GM23338 (cell line): ENCODE data around the gene MCC. TPM values are rescaled to one million over a fixed set of nuclear protein-coding genes. Genes with fewer than 3 reads are reported as not detected.

Source experiments
- ATAC-seq: fragments of 200-7000 bp; cut with Tn5 transposase; 3 replicates; pipeline ENCODE4 v1.9.1; 2020
- DNase-seq: peaks from one replicate; pipeline ENCODE4 v3.0.0-alpha.2; 2015; ENCODE audit warnings: low spot score
- H2AFZ ChIP-seq: fragments of 200-600 bp; sonication (generic); 2 replicates; pipeline ENCODE4 v1.8.0; 2016; ENCODE audit warnings: antibody characterized with exemption, mild to moderate bottlenecking, moderate library complexity
- H3F3A ChIP-seq: fragments of 200-600 bp; sonication (generic); replicated peaks from 2 replicates; pipeline ENCODE4 v1.8.0; 2017; ENCODE audit warnings: antibody characterized with exemption, mixed run types, low read depth
- H3K27ac ChIP-seq: fragments of 200-600 bp; sonication (generic); 2 replicates; pipeline ENCODE4 v1.6.1; 2016; ENCODE audit warnings: low read depth
- H3K27me3 ChIP-seq: fragments of 200-600 bp; sonication (generic); 2 replicates; pipeline ENCODE4 v1.8.0; 2016; ENCODE audit warnings: mild to moderate bottlenecking, mixed run types, moderate library complexity; ENCODE audit not compliant: insufficient read depth
- H3K36me3 ChIP-seq: fragments of 200-600 bp; sonication (generic); 2 replicates; pipeline ENCODE4 v1.8.0; 2016; ENCODE audit warnings: mild to moderate bottlenecking; ENCODE audit not compliant: insufficient read depth
- H3K4me1 ChIP-seq: fragments of 200-600 bp; sonication (generic); 2 replicates; pipeline ENCODE4 v1.8.0; 2016; ENCODE audit warnings: mild to moderate bottlenecking, moderate library complexity; ENCODE audit not compliant: insufficient read depth
- H3K4me2 ChIP-seq: fragments of 200-600 bp; sonication (generic); 2 replicates; pipeline ENCODE4 v1.7.1; 2017; ENCODE audit warnings: mixed run types
- H3K4me3 ChIP-seq: fragments of 200-600 bp; sonication (generic); 2 replicates; pipeline ENCODE4 v1.6.1; 2016; ENCODE audit warnings: mixed run types
- H3K79me2 ChIP-seq: fragments of 200-600 bp; sonication (generic); replicated peaks from 2 replicates; pipeline ENCODE4 v1.8.0; 2017; ENCODE audit warnings: mild to moderate bottlenecking; ENCODE audit not compliant: insufficient read depth
- H3K9me2 ChIP-seq: fragments of 200-600 bp; sonication (generic); 2 replicates; pipeline ENCODE4 v1.8.0; 2017; ENCODE audit not compliant: insufficient read depth
- H4K20me1 ChIP-seq: fragments of 200-600 bp; sonication (generic); replicated peaks from 2 replicates; pipeline ENCODE4 v1.8.0; 2017; ENCODE audit warnings: mild to moderate bottlenecking; ENCODE audit not compliant: insufficient read depth
- H3K27ac Mint-ChIP-seq: 2 replicates; pipeline ENCODE4 v1.8.0; 2020; ENCODE audit warnings: inconsistent platforms, mild to moderate bottlenecking, moderate library complexity, mixed read lengths
- H3K27me3 Mint-ChIP-seq: 3 replicates; pipeline ENCODE4 v1.8.0; 2022; ENCODE audit warnings: low read depth, mild to moderate bottlenecking, moderate library complexity, mixed read lengths, inconsistent platforms; ENCODE audit not compliant: insufficient read depth, poor library complexity
- H3K36me3 Mint-ChIP-seq: 3 replicates; pipeline ENCODE4 v1.8.0; 2021; ENCODE audit warnings: low read depth, mild to moderate bottlenecking, inconsistent platforms, moderate library complexity, mixed read lengths
- H3K4me1 Mint-ChIP-seq: 3 replicates; pipeline ENCODE4 v1.8.0; 2020; ENCODE audit warnings: mild to moderate bottlenecking, inconsistent platforms, mixed read lengths
- H3K4me3 Mint-ChIP-seq: 3 replicates; pipeline ENCODE4 v1.8.0; 2021; ENCODE audit warnings: moderate library complexity, mild to moderate bottlenecking, inconsistent platforms, mixed read lengths
- H3K9me3 Mint-ChIP-seq: 3 replicates; pipeline ENCODE4 v1.8.0; 2020; ENCODE audit warnings: moderate library complexity, mild to moderate bottlenecking, inconsistent platforms, mixed read lengths
- CREB1 ChIP-seq: fragments of 250-450 bp; sonication (Bioruptor Pico); IDR thresholded peaks from 2 replicates; pipeline ENCODE4 v1.5.0; 2020; ENCODE audit warnings: low read depth, mild to moderate bottlenecking, moderate library complexity
- ETS1 ChIP-seq: IDR thresholded peaks from 2 replicates; pipeline ENCODE4 v1.6.1; 2016; ENCODE audit warnings: antibody characterized with exemption
- EZH2 ChIP-seq: fragments of 200-600 bp; sonication (generic); IDR thresholded peaks from one replicate; pipeline ENCODE4 v1.8.0; 2017; ENCODE audit warnings: antibody characterized with exemption, mild to moderate bottlenecking, low read depth; ENCODE audit not compliant: unreplicated experiment
- EZH2phosphoT487 ChIP-seq: fragments of 200-600 bp; sonication (generic); IDR thresholded peaks from one replicate; pipeline ENCODE4 v1.8.1; 2018; ENCODE audit warnings: antibody characterized with exemption; ENCODE audit not compliant: unreplicated experiment
- JUNB ChIP-seq: IDR thresholded peaks from one replicate; pipeline ENCODE4 v1.6.1; 2016; ENCODE audit warnings: antibody characterized with exemption; ENCODE audit not compliant: unreplicated experiment
- NANOG ChIP-seq: IDR thresholded peaks from 2 replicates; pipeline ENCODE4 v1.6.1; 2016; ENCODE audit warnings: antibody characterized with exemption, borderline replicate concordance
- POLR2AphosphoS5 ChIP-seq: IDR thresholded peaks from 2 replicates; pipeline ENCODE4 v1.6.1; 2016; ENCODE audit warnings: antibody characterized with exemption, low read depth
- STAT1 ChIP-seq: IDR thresholded peaks from one replicate; pipeline ENCODE4 v1.6.1; 2016; ENCODE audit warnings: antibody characterized with exemption; ENCODE audit not compliant: unreplicated experiment
- ZNF114 ChIP-seq: fragments of 250-450 bp; sonication (Bioruptor Pico); IDR thresholded peaks from 2 replicates; pipeline ENCODE4 v1.5.0; 2020; ENCODE audit warnings: mild to moderate bottlenecking, moderate library complexity
- ZNF331 ChIP-seq: fragments of 250-450 bp; sonication (Bioruptor Pico); IDR thresholded peaks from 2 replicates; pipeline ENCODE4 v1.5.0; 2020; ENCODE audit warnings: low read depth, mild to moderate bottlenecking, moderate library complexity
- polyA plus RNA-seq: library from polyadenylated mRNA; unstranded; fragments of >200 nt; fragmentation: Nextera tagmentation; extraction: Ambion mirVana; gene quantifications from 2 replicates; pipeline ENCODE4 v1.2.1, GENCODE V29; 2016
- total RNA-seq: library from RNA; depleted of rRNA; stranded (reverse); fragments of >200 nt; shearing (Covaris generic); gene quantifications from 2 replicates; pipeline ENCODE4 v1.2.3, GENCODE V29; 2014
- TF ChIP-seq, protein P1 (sequence below): fragments of 250-450 bp; sonication (Bioruptor Pico); IDR thresholded peaks from 2 replicates; pipeline ENCODE4 v1.5.0; 2020; ENCODE audit warnings: mild to moderate bottlenecking, moderate library complexity
- TF ChIP-seq, protein P2 (sequence below): IDR thresholded peaks from one replicate; pipeline ENCODE4 v1.6.1; 2018; ENCODE audit warnings: antibody characterized with exemption; ENCODE audit not compliant: unreplicated experiment
- TF ChIP-seq, protein P3 (sequence below), 2 experiments: fragments of 200-600 bp in 1 of 2; sonication (generic) in 1 of 2; conservative IDR thresholded peaks; 2 replicates each; pipeline versions ENCODE4 v1.5.1 to v1.6.1; 2016 to 2017; ENCODE audit warnings: antibody characterized with exemption in 2 of 2, low read depth in 2 of 2, mild to moderate bottlenecking in 2 of 2, moderate library complexity in 1 of 2

Gene MCC
- total and polyA plus RNA-seq, 2 experiments from 2014 or later: 3.8 to 10.1 TPM

- H2AFZ ChIP-seq: no peak overlapping the region
- H3F3A ChIP-seq: no peaks in the 10 kb centered on the region
- no peaks in the 10 kb centered on the region for H3K4me1 ChIP-seq
- Mint-ChIP-seq H3K4me3 (no peak overlapping the region), H3K27ac (no peak overlapping the region), H3K9me3 (no peaks in the 10 kb centered on the region), H3K4me1 (no peaks in the 10 kb centered on the region), H3K36me3 (no peaks in the 10 kb centered on the region), H3K27me3 (peaks cover 2% of the 10 kb centered on the region)
- DNase-seq (no peak), ATAC-seq (no peak)
- TF ChIP-seq, protein P1, sequence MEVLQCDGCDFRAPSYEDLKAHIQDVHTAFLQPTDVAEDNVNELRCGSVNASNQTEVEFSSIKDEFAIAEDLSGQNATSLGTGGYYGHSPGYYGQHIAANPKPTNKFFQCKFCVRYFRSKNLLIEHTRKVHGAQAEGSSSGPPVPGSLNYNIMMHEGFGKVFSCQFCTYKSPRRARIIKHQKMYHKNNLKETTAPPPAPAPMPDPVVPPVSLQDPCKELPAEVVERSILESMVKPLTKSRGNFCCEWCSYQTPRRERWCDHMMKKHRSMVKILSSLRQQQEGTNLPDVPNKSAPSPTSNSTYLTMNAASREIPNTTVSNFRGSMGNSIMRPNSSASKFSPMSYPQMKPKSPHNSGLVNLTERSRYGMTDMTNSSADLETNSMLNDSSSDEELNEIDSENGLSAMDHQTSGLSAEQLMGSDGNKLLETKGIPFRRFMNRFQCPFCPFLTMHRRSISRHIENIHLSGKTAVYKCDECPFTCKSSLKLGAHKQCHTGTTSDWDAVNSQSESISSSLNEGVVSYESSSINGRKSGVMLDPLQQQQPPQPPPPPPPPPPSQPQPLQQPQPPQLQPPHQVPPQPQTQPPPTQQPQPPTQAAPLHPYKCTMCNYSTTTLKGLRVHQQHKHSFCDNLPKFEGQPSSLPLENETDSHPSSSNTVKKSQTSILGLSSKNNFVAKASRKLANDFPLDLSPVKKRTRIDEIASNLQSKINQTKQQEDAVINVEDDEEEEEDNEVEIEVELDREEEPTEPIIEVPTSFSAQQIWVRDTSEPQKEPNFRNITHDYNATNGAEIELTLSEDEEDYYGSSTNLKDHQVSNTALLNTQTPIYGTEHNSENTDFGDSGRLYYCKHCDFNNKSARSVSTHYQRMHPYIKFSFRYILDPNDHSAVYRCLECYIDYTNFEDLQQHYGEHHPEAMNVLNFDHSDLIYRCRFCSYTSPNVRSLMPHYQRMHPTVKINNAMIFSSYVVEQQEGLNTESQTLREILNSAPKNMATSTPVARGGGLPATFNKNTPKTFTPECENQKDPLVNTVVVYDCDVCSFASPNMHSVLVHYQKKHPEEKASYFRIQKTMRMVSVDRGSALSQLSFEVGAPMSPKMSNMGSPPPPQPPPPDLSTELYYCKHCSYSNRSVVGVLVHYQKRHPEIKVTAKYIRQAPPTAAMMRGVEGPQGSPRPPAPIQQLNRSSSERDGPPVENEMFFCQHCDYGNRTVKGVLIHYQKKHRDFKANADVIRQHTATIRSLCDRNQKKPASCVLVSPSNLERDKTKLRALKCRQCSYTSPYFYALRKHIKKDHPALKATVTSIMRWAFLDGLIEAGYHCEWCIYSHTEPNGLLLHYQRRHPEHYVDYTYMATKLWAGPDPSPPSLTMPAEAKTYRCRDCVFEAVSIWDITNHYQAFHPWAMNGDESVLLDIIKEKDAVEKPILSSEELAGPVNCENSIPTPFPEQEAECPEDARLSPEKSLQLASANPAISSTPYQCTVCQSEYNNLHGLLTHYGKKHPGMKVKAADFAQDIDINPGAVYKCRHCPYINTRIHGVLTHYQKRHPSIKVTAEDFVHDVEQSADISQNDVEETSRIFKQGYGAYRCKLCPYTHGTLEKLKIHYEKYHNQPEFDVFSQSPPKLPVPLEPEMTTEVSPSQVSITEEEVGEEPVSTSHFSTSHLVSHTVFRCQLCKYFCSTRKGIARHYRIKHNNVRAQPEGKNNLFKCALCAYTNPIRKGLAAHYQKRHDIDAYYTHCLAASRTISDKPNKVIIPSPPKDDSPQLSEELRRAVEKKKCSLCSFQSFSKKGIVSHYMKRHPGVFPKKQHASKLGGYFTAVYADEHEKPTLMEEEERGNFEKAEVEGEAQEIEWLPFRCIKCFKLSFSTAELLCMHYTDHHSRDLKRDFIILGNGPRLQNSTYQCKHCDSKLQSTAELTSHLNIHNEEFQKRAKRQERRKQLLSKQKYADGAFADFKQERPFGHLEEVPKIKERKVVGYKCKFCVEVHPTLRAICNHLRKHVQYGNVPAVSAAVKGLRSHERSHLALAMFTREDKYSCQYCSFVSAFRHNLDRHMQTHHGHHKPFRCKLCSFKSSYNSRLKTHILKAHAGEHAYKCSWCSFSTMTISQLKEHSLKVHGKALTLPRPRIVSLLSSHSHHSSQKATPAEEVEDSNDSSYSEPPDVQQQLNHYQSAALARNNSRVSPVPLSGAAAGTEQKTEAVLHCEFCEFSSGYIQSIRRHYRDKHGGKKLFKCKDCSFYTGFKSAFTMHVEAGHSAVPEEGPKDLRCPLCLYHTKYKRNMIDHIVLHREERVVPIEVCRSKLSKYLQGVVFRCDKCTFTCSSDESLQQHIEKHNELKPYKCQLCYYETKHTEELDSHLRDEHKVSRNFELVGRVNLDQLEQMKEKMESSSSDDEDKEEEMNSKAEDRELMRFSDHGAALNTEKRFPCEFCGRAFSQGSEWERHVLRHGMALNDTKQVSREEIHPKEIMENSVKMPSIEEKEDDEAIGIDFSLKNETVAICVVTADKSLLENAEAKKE (CRISPR knock-in tag): no peak
- no peak for TF ChIP-seq ZNF331
- TF ChIP-seq, protein P2, sequence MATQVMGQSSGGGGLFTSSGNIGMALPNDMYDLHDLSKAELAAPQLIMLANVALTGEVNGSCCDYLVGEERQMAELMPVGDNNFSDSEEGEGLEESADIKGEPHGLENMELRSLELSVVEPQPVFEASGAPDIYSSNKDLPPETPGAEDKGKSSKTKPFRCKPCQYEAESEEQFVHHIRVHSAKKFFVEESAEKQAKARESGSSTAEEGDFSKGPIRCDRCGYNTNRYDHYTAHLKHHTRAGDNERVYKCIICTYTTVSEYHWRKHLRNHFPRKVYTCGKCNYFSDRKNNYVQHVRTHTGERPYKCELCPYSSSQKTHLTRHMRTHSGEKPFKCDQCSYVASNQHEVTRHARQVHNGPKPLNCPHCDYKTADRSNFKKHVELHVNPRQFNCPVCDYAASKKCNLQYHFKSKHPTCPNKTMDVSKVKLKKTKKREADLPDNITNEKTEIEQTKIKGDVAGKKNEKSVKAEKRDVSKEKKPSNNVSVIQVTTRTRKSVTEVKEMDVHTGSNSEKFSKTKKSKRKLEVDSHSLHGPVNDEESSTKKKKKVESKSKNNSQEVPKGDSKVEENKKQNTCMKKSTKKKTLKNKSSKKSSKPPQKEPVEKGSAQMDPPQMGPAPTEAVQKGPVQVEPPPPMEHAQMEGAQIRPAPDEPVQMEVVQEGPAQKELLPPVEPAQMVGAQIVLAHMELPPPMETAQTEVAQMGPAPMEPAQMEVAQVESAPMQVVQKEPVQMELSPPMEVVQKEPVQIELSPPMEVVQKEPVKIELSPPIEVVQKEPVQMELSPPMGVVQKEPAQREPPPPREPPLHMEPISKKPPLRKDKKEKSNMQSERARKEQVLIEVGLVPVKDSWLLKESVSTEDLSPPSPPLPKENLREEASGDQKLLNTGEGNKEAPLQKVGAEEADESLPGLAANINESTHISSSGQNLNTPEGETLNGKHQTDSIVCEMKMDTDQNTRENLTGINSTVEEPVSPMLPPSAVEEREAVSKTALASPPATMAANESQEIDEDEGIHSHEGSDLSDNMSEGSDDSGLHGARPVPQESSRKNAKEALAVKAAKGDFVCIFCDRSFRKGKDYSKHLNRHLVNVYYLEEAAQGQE: no peak
- TF ChIP-seq JUNB: no peak
- TF ChIP-seq ETS1: no peak
- TF ChIP-seq POLR2AphosphoS5: no peak
- no peak for TF ChIP-seq STAT1
- TF ChIP-seq EZH2phosphoT487: no peak
- no peak for TF ChIP-seq CREB1
- TF ChIP-seq, protein P3, sequence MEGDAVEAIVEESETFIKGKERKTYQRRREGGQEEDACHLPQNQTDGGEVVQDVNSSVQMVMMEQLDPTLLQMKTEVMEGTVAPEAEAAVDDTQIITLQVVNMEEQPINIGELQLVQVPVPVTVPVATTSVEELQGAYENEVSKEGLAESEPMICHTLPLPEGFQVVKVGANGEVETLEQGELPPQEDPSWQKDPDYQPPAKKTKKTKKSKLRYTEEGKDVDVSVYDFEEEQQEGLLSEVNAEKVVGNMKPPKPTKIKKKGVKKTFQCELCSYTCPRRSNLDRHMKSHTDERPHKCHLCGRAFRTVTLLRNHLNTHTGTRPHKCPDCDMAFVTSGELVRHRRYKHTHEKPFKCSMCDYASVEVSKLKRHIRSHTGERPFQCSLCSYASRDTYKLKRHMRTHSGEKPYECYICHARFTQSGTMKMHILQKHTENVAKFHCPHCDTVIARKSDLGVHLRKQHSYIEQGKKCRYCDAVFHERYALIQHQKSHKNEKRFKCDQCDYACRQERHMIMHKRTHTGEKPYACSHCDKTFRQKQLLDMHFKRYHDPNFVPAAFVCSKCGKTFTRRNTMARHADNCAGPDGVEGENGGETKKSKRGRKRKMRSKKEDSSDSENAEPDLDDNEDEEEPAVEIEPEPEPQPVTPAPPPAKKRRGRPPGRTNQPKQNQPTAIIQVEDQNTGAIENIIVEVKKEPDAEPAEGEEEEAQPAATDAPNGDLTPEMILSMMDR (conservative IDR thresholded peaks at IDR 0.05; ENCODE audit: low read depth in 2 of 2): no peak
- no peak for TF ChIP-seq ZNF114
- no peak for TF ChIP-seq NANOG
- TF ChIP-seq EZH2: no peak
- no peaks in the 10 kb centered on the region for H3K27me3 ChIP-seq
- 0 out of 2 replicates have a peak, but pooled peaks cover 3% of the 10 kb centered on the region for H3K9me2 ChIP-seq
- no peak overlapping the region for H3K27ac ChIP-seq
- H3K36me3 ChIP-seq: no peaks in the 10 kb centered on the region
- H3K79me2 ChIP-seq: no peaks in the 10 kb centered on the region
- H4K20me1 ChIP-seq: no peaks in the 10 kb centered on the region
- H3K4me3 ChIP-seq: no peak overlapping the region
- no peak overlapping the region for H3K4me2 ChIP-seq
Observed at GRCh38 chr5:113343343-113343742, 144.9 kb downstream of the MCC start.
